Astrocyte (in vitro differentiated cells and primary cell): ENCODE results near the gene ZFYVE21. TPM values are rescaled to one million over a fixed set of nuclear protein-coding genes. Genes with fewer than 3 reads are reported as not detected.

Experiments
- DNase-seq: peaks from one replicate; pipeline ENCODE4 v3.0.0-alpha.2; 2010; ENCODE audit warnings: low read depth
- FAIRE-seq: peaks from 2 replicates; lab custom pipeline; 2011; peaks lifted over from hg19 to GRCh38; lab: Jason Lieb, UNC
- H2AFZ ChIP-seq: 2 replicates; pipeline ENCODE4 v1.6.0; 2012; ENCODE audit warnings: low read depth, low read length, inconsistent platforms
- H3K27ac ChIP-seq: 2 replicates; pipeline ENCODE4 v1.5.1; 2011; ENCODE audit warnings: low read depth, low read length, inconsistent platforms
- H3K27me3 ChIP-seq: 2 replicates; pipeline ENCODE4 v1.6.0; 2011; ENCODE audit warnings: low read length, inconsistent platforms; ENCODE audit not compliant: insufficient read depth
- H3K36me3 ChIP-seq: 2 replicates; pipeline ENCODE4 v1.5.1; 2011; ENCODE audit warnings: low read length, inconsistent platforms; ENCODE audit not compliant: insufficient read depth
- H3K4me1 ChIP-seq: 2 replicates; pipeline ENCODE4 v1.5.1; 2011; ENCODE audit warnings: low read length, inconsistent platforms; ENCODE audit not compliant: insufficient read depth
- H3K4me2 ChIP-seq: 2 replicates; pipeline ENCODE4 v1.6.0; 2012; ENCODE audit warnings: low read length, inconsistent platforms
- H3K4me3 ChIP-seq: 2 replicates; pipeline ENCODE4 v1.5.1; 2011; ENCODE audit warnings: low read depth, mild to moderate bottlenecking, low read length, inconsistent platforms; ENCODE audit not compliant: insufficient read depth
- H3K79me2 ChIP-seq: 2 replicates; pipeline ENCODE4 v1.6.0; 2012; ENCODE audit warnings: mild to moderate bottlenecking, low read length, inconsistent platforms; ENCODE audit not compliant: insufficient read depth
- H3K9ac ChIP-seq: 2 replicates; pipeline ENCODE4 v1.6.0; 2012; ENCODE audit warnings: mild to moderate bottlenecking, low read length, inconsistent platforms
- H3K9me3 ChIP-seq: 2 replicates; pipeline ENCODE4 v1.5.1; 2012; ENCODE audit warnings: low read depth, mild to moderate bottlenecking, low read length, inconsistent platforms; ENCODE audit not compliant: insufficient read depth
- H4K20me1 ChIP-seq: 2 replicates; pipeline ENCODE4 v1.6.0; 2012; ENCODE audit warnings: low read length, inconsistent platforms; ENCODE audit not compliant: insufficient read depth
- H3K27ac Mint-ChIP-seq: one replicate; pipeline ENCODE4 v1.8.0; 2021; ENCODE audit warnings: mild to moderate bottlenecking, mixed read lengths; ENCODE audit not compliant: unreplicated experiment
- H3K27me3 Mint-ChIP-seq: one replicate; pipeline ENCODE4 v1.8.0; 2021; ENCODE audit warnings: low read depth, mixed read lengths; ENCODE audit not compliant: unreplicated experiment
- H3K36me3 Mint-ChIP-seq: one replicate; pipeline ENCODE4 v1.8.0; 2021; ENCODE audit warnings: low read depth, mixed read lengths; ENCODE audit not compliant: unreplicated experiment
- H3K4me1 Mint-ChIP-seq: one replicate; pipeline ENCODE4 v1.8.0; 2021; ENCODE audit warnings: low read depth, mixed read lengths; ENCODE audit not compliant: unreplicated experiment
- H3K4me3 Mint-ChIP-seq: one replicate; pipeline ENCODE4 v1.8.0; 2021; ENCODE audit warnings: mild to moderate bottlenecking, moderate library complexity, mixed read lengths; ENCODE audit not compliant: unreplicated experiment
- H3K9me3 Mint-ChIP-seq: one replicate; pipeline ENCODE4 v1.8.0; 2021; ENCODE audit warnings: mild to moderate bottlenecking, mixed read lengths; ENCODE audit not compliant: unreplicated experiment
- EZH2 ChIP-seq: IDR thresholded peaks from 2 replicates; pipeline ENCODE4 v1.6.1; 2012; ENCODE audit warnings: mild to moderate bottlenecking, low read length, inconsistent platforms; ENCODE audit not compliant: insufficient read depth
- total RNA-seq: library from RNA; stranded (reverse); gene quantifications from 2 replicates; pipeline ENCODE4 v1.2.1, GENCODE V29; 2021
- TF ChIP-seq, protein P1 (sequence below): IDR thresholded peaks from 2 replicates; pipeline ENCODE4 v1.5.1; 2011; ENCODE audit warnings: low read depth, mild to moderate bottlenecking, inconsistent platforms, low read length, moderate library complexity; ENCODE audit not compliant: insufficient read depth

The ZFYVE21 gene
- total RNA-seq, 1 donor from 2014 or later: 41.7 TPM

DNA sequence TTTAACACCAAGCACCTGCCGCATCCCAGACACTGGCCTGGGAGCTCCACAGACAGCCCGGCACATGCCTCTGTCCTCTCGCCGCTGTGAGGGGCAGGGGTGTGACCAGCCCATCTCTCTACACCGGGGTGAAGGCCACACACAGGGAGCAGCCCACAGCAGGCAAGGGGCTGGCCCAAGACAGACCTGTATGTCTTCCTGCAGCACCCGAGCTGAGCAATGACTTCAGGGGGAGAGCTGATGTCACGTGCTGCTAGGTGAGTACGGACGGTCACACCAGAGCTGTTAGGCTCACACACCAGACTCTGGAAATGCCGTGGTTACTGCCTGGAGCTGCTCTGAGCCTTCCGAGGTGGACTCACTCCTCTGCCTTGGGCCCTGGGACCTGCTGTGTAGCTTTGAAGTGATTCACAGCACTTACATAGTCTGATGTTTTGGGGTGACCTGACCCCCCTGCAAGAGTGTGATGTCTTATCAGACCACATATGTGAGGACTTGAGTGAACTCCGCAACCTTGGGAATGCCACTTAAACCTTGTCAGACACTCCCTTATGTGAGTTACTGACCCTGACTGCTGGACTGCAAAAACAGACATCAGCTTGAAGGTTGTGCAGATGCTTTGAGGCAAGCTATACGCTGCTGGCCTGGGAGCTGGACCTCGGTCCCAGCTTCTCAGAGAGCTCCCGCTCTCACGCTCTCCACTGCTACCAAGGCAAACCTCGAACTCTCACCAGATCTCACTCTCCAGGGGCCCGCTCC, 2.1 kb upstream of the ZFYVE21 start:
- Histone ChIP-seq H3K4me3 (no peak overlapping the region), H3K4me1 (peaks cover 36% of the 10 kb centered on the region), H3K36me3 (no peaks in the 10 kb centered on the region), H4K20me1 (peaks cover 57% of the 10 kb centered on the region), H2AFZ (no peak overlapping the region), H3K9me3 (no peaks in the 10 kb centered on the region), H3K79me2 (peaks cover 52% of the 10 kb centered on the region), H3K27me3 (no peaks in the 10 kb centered on the region), H3K4me2 (peak overlapping the region; percentile 82), H3K9ac (no peak overlapping the region), H3K27ac (no peak overlapping the region)
- Mint-ChIP-seq H3K9me3 (no peaks in the 10 kb centered on the region), H3K4me1 (peaks cover 24% of the 10 kb centered on the region), H3K27me3 (no peaks in the 10 kb centered on the region), H3K27ac (peak overlapping the region; percentile 81), H3K36me3 (peaks cover 7% of the 10 kb centered on the region), H3K4me3 (peak overlapping the region; percentile 81)
- no peak for DNase-seq
- FAIRE-seq: no peak
- TF ChIP-seq, protein P1, sequence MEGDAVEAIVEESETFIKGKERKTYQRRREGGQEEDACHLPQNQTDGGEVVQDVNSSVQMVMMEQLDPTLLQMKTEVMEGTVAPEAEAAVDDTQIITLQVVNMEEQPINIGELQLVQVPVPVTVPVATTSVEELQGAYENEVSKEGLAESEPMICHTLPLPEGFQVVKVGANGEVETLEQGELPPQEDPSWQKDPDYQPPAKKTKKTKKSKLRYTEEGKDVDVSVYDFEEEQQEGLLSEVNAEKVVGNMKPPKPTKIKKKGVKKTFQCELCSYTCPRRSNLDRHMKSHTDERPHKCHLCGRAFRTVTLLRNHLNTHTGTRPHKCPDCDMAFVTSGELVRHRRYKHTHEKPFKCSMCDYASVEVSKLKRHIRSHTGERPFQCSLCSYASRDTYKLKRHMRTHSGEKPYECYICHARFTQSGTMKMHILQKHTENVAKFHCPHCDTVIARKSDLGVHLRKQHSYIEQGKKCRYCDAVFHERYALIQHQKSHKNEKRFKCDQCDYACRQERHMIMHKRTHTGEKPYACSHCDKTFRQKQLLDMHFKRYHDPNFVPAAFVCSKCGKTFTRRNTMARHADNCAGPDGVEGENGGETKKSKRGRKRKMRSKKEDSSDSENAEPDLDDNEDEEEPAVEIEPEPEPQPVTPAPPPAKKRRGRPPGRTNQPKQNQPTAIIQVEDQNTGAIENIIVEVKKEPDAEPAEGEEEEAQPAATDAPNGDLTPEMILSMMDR: no peak
- no peak for TF ChIP-seq EZH2

DNA sequence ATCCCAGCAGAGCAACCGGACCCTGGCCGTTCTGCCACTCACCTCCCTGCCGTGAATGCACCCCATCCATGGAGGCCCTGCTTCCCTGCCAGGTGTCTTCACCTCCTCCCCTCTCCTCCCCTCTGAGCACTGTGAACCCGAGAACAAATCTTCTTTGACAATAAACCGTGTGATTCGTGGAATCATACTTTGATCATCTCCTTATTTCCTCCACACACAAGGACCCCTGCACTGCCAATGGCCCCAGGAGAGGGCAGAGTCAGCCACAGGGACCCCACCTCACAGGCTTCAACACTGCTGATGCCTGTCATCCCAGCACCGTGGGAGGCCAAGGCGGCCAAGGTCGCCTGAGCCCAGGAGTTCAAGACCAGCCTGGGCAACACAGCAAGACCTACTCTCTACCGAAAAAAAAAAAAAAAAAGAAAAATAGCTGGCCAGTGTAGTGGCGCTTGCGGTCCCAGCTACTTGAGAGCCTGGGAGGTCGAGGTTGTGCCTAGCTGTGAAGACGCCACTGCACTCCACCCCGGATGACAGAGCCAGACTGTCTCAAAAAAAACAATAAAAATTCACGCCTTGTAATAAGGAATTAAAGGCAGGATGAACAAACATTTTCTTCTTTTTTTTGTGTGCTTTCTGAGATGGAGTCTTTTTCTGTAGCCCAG, 1.4 kb upstream of the ZFYVE21 start:
- H4K20me1 ChIP-seq: peaks cover 57% of the 10 kb centered on the region
- H3K27ac Mint-ChIP-seq: peak overlapping the region; percentile 81
- H3K79me2 ChIP-seq: peaks cover 59% of the 10 kb centered on the region
- peak overlapping the region; percentile 81 for H3K4me3 Mint-ChIP-seq
- H3K4me3 ChIP-seq: peak overlapping the region; percentile 51
- H3K9ac ChIP-seq: peak overlapping the region; percentile 78
- no peak overlapping the region for H3K27ac ChIP-seq
- no peaks in the 10 kb centered on the region for H3K27me3 Mint-ChIP-seq
- peaks cover 7% of the 10 kb centered on the region for H3K36me3 Mint-ChIP-seq
- no peaks in the 10 kb centered on the region for H3K9me3 ChIP-seq
- H3K9me3 Mint-ChIP-seq: no peaks in the 10 kb centered on the region
- no peak for DNase-seq
- no peaks in the 10 kb centered on the region for H3K27me3 ChIP-seq
- TF ChIP-seq, protein P1: no peak
- TF ChIP-seq EZH2: no peak
- H3K4me1 Mint-ChIP-seq: peaks cover 28% of the 10 kb centered on the region
- no peak for FAIRE-seq
- peak overlapping the region; percentile 82 for H3K4me2 ChIP-seq
- no peaks in the 10 kb centered on the region for H3K36me3 ChIP-seq
- no peak overlapping the region for H2AFZ ChIP-seq
- peaks cover 42% of the 10 kb centered on the region for H3K4me1 ChIP-seq
